Breast epithelium (tissue), 4 donors: ENCODE data around the gene B4GALNT3. TPM values are rescaled to one million over a fixed set of nuclear protein-coding genes. Genes with fewer than 3 reads are reported as not detected.

Experiments used
- DNase-seq, 2 donors: peaks; one replicate each; pipeline ENCODE4 v3.0.0-alpha.2; 2019; ENCODE audit warnings: low spot score in 2 of 2
- H3K27ac ChIP-seq, 2 donors: fragments of 200-600 bp; sonication (generic) in 1 of 2; one replicate each; pipeline ENCODE4 v1.5.1; 2016 to 2019; ENCODE audit warnings: mild to moderate bottlenecking in 1 of 2
- H3K27me3 ChIP-seq, 2 donors: fragments of 200-600 bp; sonication (generic) in 1 of 2; one replicate each; pipeline versions ENCODE4 v1.5.1 to v1.6.0; 2017 to 2019; ENCODE audit warnings: control low read depth in 1 of 2, mild to moderate bottlenecking in 1 of 2
- H3K36me3 ChIP-seq: fragments of 200-600 bp; one replicate; pipeline ENCODE4 v1.5.1; 2019
- H3K4me1 ChIP-seq, 2 donors: fragments of 200-600 bp; sonication (generic); one replicate each; pipeline ENCODE4 v1.5.1; 2016 to 2019; ENCODE audit warnings: control low read depth in 1 of 2
- H3K4me3 ChIP-seq, 3 donors: fragments of 200-600 bp; sonication (generic); 1 replicate in 2 of 3; 2 replicates in 1 of 3; pipeline ENCODE4 v1.5.1; 2016 to 2019; ENCODE audit warnings: mild to moderate bottlenecking in 3 of 3, moderate library complexity in 2 of 3
- H3K9me3 ChIP-seq, 2 donors: fragments of 200-600 bp; sonication (generic) in 1 of 2; one replicate each; pipeline ENCODE4 v1.5.1; 2016 to 2019; ENCODE audit warnings: control low read depth in 1 of 2
- POLR2A ChIP-seq: fragments of 450-650 bp; IDR thresholded peaks from one replicate; pipeline ENCODE4 v1.6.1; 2016; ENCODE audit warnings: antibody characterized with exemption, mild to moderate bottlenecking, moderate library complexity
- POLR2AphosphoS5 ChIP-seq, 3 donors: sonication (generic); formaldehyde crosslinking; IDR thresholded peaks; one replicate each; pipeline ENCODE4 v1.6.1; 2017; ENCODE audit warnings: antibody characterized with exemption in 3 of 3
- intact Hi-C: fragments of 100-400 bp; cut with DNase I; formaldehyde crosslinking; loops from one replicate; pipeline ENCODE4 v1.15.1; 2023; ENCODE audit warnings: low total_unique reads
- total RNA-seq, 3 donors: library from RNA; depleted of rRNA; stranded (reverse); fragments of >200 nt; gene quantifications; one replicate each; pipeline ENCODE4 v1.1.0, GENCODE V29; 2016
- TF ChIP-seq, protein P1 (sequence below), 3 donors: fragments of 450-650 bp; IDR thresholded peaks; one replicate each; pipeline ENCODE4 v1.5.1; 2016 to 2017; ENCODE audit warnings: antibody characterized with exemption in 3 of 3, mild to moderate bottlenecking in 3 of 3, moderate library complexity in 3 of 3

The B4GALNT3 gene
- total RNA-seq, 3 donors from 2014 or later, result 0.16 to 5.9 (median 4.6) TPM

DNA sequence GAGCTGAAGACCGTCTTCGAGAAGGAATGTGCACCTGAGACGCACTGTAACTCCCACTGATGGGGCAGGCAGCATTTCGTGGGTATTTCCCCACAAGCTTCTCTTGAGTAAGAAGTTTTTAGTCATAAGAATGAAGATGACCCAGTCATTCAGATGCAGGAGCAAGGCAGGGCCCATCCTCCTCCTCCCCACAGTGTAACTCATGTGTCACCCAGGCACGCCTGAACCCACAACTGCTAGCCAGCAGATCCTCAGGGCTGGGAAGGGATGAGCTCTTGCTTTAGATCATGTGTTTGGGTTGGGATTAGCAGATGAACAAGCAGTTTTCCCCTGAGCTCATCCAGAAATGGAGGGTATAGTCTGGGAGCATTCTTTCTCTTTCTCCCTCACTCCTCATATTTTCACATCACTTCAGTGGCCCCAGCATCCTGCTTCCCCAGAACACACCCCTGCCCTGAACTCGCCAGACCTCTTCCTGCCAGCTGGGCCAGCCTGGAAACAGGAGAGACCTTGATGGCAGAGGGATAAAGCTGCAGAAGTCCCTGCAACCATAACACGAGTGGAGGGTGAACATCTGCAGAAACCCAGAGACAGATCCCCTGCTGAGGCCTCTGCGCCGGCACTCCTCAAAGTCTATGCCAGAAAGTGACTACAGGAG lies 73.3 kb downstream of the B4GALNT3 start:
- intact Hi-C loops, result no loop called here
- TF ChIP-seq, protein P1, sequence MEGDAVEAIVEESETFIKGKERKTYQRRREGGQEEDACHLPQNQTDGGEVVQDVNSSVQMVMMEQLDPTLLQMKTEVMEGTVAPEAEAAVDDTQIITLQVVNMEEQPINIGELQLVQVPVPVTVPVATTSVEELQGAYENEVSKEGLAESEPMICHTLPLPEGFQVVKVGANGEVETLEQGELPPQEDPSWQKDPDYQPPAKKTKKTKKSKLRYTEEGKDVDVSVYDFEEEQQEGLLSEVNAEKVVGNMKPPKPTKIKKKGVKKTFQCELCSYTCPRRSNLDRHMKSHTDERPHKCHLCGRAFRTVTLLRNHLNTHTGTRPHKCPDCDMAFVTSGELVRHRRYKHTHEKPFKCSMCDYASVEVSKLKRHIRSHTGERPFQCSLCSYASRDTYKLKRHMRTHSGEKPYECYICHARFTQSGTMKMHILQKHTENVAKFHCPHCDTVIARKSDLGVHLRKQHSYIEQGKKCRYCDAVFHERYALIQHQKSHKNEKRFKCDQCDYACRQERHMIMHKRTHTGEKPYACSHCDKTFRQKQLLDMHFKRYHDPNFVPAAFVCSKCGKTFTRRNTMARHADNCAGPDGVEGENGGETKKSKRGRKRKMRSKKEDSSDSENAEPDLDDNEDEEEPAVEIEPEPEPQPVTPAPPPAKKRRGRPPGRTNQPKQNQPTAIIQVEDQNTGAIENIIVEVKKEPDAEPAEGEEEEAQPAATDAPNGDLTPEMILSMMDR (IDR thresholded peaks at IDR 0.05), result no peak
- TF ChIP-seq POLR2AphosphoS5 (IDR thresholded peaks at IDR 0.05) (no peak), POLR2A (no peak)
- DNase-seq, result no peak
- Histone ChIP-seq H3K9me3 (peaks cover 5 to 6% of the 10 kb centered on the region in 2 donors), H3K36me3 (no peaks in the 10 kb centered on the region), H3K4me1 (no peaks in the 10 kb centered on the region), H3K27me3 (no peaks in the 10 kb centered on the region), H3K27ac (no peak overlapping the region), H3K4me3 (no peak overlapping the region)

DNA sequence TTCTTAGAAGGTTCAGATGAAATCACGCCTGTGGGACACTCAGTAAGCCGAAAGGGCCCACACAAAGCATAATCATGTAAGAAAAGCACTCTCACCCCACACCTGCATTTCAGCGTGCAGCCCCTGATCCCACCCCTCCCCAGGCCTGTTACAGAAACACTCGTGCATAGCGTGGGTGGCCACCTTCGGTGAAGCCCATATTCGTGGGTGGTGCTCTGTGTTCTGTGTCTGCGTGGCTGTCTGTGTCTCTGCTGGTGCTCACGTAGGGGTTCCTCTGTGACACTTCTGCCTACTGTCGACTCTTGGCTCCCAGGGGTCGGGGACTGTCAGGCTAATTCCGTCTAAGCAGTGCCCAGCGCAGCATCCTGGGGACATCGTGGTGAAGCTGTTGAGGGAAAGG lies 74.0 kb downstream of the B4GALNT3 start:
- intact Hi-C loops, result no loop called here
- TF ChIP-seq POLR2A, result no peak
- TF ChIP-seq, protein P1 (IDR thresholded peaks at IDR 0.05), result no peak
- no peak for TF ChIP-seq POLR2AphosphoS5 (IDR thresholded peaks at IDR 0.05)
- H3K4me3 ChIP-seq, result no peak overlapping the region
- H3K4me1 ChIP-seq, result no peaks in the 10 kb centered on the region
- H3K9me3 ChIP-seq, result peaks cover 5 to 6% of the 10 kb centered on the region in 2 donors
- no peaks in the 10 kb centered on the region for H3K36me3 ChIP-seq
- no peak overlapping the region for H3K27ac ChIP-seq
- no peaks in the 10 kb centered on the region for H3K27me3 ChIP-seq
- no peak for DNase-seq

DNA sequence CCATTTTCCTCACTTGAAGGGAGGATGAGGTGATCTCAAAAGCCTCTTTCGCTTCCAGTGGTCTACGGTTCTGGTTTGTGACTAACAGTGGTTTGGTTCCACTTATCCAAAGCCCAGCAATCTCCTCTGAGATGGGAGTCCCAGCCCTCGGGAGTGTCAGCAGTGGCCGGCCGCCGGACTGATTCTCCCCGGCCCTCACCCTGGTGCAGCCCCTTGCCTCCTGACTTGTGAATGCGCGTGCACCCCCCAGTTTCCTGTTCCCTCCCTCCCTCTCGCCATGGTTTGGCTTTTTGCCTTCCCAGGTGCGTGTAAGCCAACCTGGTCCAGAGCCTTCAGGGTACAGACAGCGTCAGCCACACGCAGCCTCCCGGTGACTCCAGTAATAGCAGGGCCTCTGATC lies 74.5 kb downstream of the B4GALNT3 start:
- Histone ChIP-seq H3K27me3 (no peaks in the 10 kb centered on the region), H3K9me3 (peaks cover 5 to 6% of the 10 kb centered on the region in 2 donors), H3K4me1 (no peaks in the 10 kb centered on the region), H3K4me3 (no peak overlapping the region), H3K36me3 (no peaks in the 10 kb centered on the region), H3K27ac (no peak overlapping the region)
- DNase-seq, result no peak
- TF ChIP-seq, protein P1 (IDR thresholded peaks at IDR 0.05), result no peak
- TF ChIP-seq POLR2A, result no peak
- TF ChIP-seq POLR2AphosphoS5 (IDR thresholded peaks at IDR 0.05), result no peak
- intact Hi-C loops, result no loop called here

DNA sequence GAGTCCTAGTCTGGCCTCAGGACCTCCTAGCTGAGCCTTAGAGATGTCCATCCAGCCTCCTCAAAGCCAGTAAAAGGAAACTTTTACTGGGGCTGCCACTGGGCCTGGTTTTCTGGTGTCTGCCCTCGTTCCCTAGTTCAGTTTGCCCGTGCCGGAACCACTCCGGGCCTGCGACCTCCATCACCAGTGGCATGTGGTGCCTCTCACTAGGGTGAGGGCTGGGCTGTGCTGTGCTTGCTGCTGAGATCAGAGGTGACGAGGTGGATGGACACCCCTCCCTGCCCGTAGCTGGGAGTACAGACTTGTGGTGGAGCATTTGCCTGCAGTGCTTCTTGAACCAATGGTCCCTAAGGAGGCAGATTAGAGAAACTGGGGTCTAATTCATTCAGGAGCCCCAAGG lies 75.7 kb downstream of the B4GALNT3 start:
- no peaks in the 10 kb centered on the region for H3K4me1 ChIP-seq
- no peaks in the 10 kb centered on the region for H3K36me3 ChIP-seq
- intact Hi-C loops, result no loop called here
- H3K9me3 ChIP-seq, result peaks cover 5 to 6% of the 10 kb centered on the region in 2 donors
- H3K4me3 ChIP-seq, result no peak overlapping the region
- TF ChIP-seq POLR2AphosphoS5 (IDR thresholded peaks at IDR 0.05) (no peak), POLR2A (no peak)
- TF ChIP-seq, protein P1 (IDR thresholded peaks at IDR 0.05), result no peak
- no peak overlapping the region for H3K27ac ChIP-seq
- H3K27me3 ChIP-seq, result no peaks in the 10 kb centered on the region
- no peak for DNase-seq

DNA sequence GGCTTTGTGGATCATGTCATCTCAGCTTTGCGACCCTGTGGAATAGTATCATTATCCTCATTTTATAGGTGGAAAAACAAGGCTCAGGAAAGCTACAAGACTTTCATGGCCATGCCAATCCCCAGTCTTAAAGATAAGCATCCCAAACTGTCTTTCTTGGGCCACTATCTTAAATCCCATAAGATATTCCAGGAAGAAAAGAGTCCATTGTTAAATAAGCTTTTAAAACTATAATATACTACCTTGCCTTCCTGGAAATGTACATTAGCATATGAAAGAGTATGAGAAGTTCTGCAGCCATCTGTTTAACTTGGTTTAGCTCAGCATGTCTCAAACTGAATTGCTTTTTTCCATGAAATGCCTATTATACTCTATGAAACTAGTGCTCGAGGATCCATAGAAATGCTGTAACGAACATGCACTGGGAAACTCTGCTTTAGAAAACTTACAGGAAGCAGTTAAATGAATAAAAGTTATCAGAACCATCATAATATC lies 77.1 kb downstream of the B4GALNT3 start:
- Histone ChIP-seq H3K36me3 (no peaks in the 10 kb centered on the region), H3K27me3 (no peaks in the 10 kb centered on the region), H3K27ac (no peak overlapping the region), H3K4me1 (no peaks in the 10 kb centered on the region), H3K9me3 (peaks cover 5 to 6% of the 10 kb centered on the region in 2 donors), H3K4me3 (no peak overlapping the region)
- no peak for DNase-seq
- no peak for TF ChIP-seq POLR2A
- TF ChIP-seq, protein P1 (IDR thresholded peaks at IDR 0.05), result no peak
- no peak for TF ChIP-seq POLR2AphosphoS5 (IDR thresholded peaks at IDR 0.05)
- intact Hi-C loops, result no loop called here
